Measurements from ENCODE around the gene MACO1. TPM values are rescaled to one million over a fixed set of nuclear protein-coding genes. Genes with fewer than 3 reads are reported as not detected.
A peak's percentile ranks its signal among the peaks of the same experiment; 100 is the strongest.

The MACO1 gene
- total RNA-seq, 1 experiment from 2014 or later = 9.6 TPM

GRCh38 chr1:25544243-25544764 is 113.6 kb downstream of the MACO1 start:
- POLR2A ChIA-PET (ENCODE audit: unreplicated experiment) = no interaction called here
- Histone ChIP-seq H3K4me3 (peak overlapping the region; percentile 68), H3K4me1 (replicated peaks; ENCODE audit: insufficient read depth) (peaks cover 25% of the 10 kb centered on the region), H3K79me2 (ENCODE audit: low read depth) (peaks cover 45% of the 10 kb centered on the region), H3K27me3 (ENCODE audit: insufficient read depth, low read depth) (no peaks in the 10 kb centered on the region), H3K4me2 (peak overlapping the region; percentile 81), H3K36me3 (ENCODE audit: low read depth) (no peaks in the 10 kb centered on the region), H3K9me3 (ENCODE audit: insufficient read depth, low read depth) (no peaks in the 10 kb centered on the region), H4K20me1 (ENCODE audit: insufficient read depth) (no peaks in the 10 kb centered on the region), H2AFZ (0 out of 2 replicates have a peak overlapping the region, but pooled peaks have one; percentile 41), H3K9me2 (ENCODE audit: insufficient read depth) (no peaks in the 10 kb centered on the region), H3F3A (ENCODE audit: insufficient read depth, low read depth) (0 out of 2 replicates have a peak, but pooled peaks cover 3% of the 10 kb centered on the region), H3K27ac (no peak overlapping the region)
- TSS peak; percentile 52 for BruUV-seq (replicated peaks)
- intact Hi-C loops (cut with micrococcal nuclease; ENCODE audit: unreplicated experiment) = no loop called here
- DNase-seq = peak in 1 of 2 experiments; percentile 29
- CTCF ChIA-PET = no interaction called here
- TF ChIP-seq EZH2 (IDR thresholded peaks at IDR 0.05; ENCODE audit: low read depth) (no peak), CTCF (conservative IDR thresholded peaks at IDR 0.05) (no peak)

- intact Hi-C loops (cut with micrococcal nuclease; ENCODE audit: unreplicated experiment) = no loop called here
- Histone ChIP-seq H3K4me3 (peak overlapping the region; percentile 68), H3K4me2 (peak overlapping the region; percentile 81), H3K4me1 (replicated peaks; ENCODE audit: insufficient read depth) (peaks cover 30% of the 10 kb centered on the region), H2AFZ (0 out of 2 replicates have a peak overlapping the region, but pooled peaks have one; percentile 41), H3K27ac (no peak overlapping the region), H3K79me2 (ENCODE audit: low read depth) (peaks cover 45% of the 10 kb centered on the region), H4K20me1 (ENCODE audit: insufficient read depth) (no peaks in the 10 kb centered on the region), H3K9me2 (ENCODE audit: insufficient read depth) (no peaks in the 10 kb centered on the region), H3F3A (ENCODE audit: insufficient read depth, low read depth) (0 out of 2 replicates have a peak, but pooled peaks cover 3% of the 10 kb centered on the region), H3K27me3 (ENCODE audit: insufficient read depth, low read depth) (no peaks in the 10 kb centered on the region), H3K9me3 (ENCODE audit: insufficient read depth, low read depth) (no peaks in the 10 kb centered on the region), H3K36me3 (ENCODE audit: low read depth) (no peaks in the 10 kb centered on the region)
- TF ChIP-seq CTCF (conservative IDR thresholded peaks at IDR 0.05) (no peak), EZH2 (IDR thresholded peaks at IDR 0.05; ENCODE audit: low read depth) (no peak)
- ChIA-PET CTCF (no interaction called here), POLR2A (ENCODE audit: unreplicated experiment) (no interaction called here)
- BruUV-seq (replicated peaks) = no TSS peak
- DNase-seq = peak in 1 of 2 experiments; percentile 64
These were observed 114.1 kb downstream of the MACO1 start for GRCh38 chr1:25544819-25545218.

GRCh38 chr1:25545767-25546166 is 115.1 kb downstream of the MACO1 start:
- no peaks in the 10 kb centered on the region for H3K9me2 ChIP-seq (ENCODE audit: insufficient read depth)
- no peak overlapping the region for H3K27ac ChIP-seq
- no TSS peak for BruUV-seq (replicated peaks)
- H4K20me1 ChIP-seq (ENCODE audit: insufficient read depth) = no peaks in the 10 kb centered on the region
- no peaks in the 10 kb centered on the region for H3K27me3 ChIP-seq (ENCODE audit: insufficient read depth, low read depth)
- no peaks in the 10 kb centered on the region for H3K36me3 ChIP-seq (ENCODE audit: low read depth)
- H3K4me3 ChIP-seq = no peak overlapping the region
- TF ChIP-seq EZH2 (IDR thresholded peaks at IDR 0.05; ENCODE audit: low read depth) = no peak
- H3K9me3 ChIP-seq (ENCODE audit: insufficient read depth, low read depth) = no peaks in the 10 kb centered on the region
- H3K79me2 ChIP-seq (ENCODE audit: low read depth) = peaks cover 55% of the 10 kb centered on the region
- H2AFZ ChIP-seq = no peak overlapping the region
- CTCF ChIA-PET = no interaction called here
- DNase-seq = no peak
- intact Hi-C loops (cut with micrococcal nuclease; ENCODE audit: unreplicated experiment) = no loop called here
- H3F3A ChIP-seq (ENCODE audit: insufficient read depth, low read depth) = 0 out of 2 replicates have a peak, but pooled peaks cover 3% of the 10 kb centered on the region
- H3K4me2 ChIP-seq = 0 out of 2 replicates have a peak overlapping the region, but pooled peaks have one; percentile 81
- POLR2A ChIA-PET (ENCODE audit: unreplicated experiment) = no interaction called here
- peaks cover 39% of the 10 kb centered on the region for H3K4me1 ChIP-seq (replicated peaks; ENCODE audit: insufficient read depth)

All from PC-9 (cell line).